T47D (cell line): ENCODE results near the gene ATXN1L.
"Not testable (repeated sequence)": the region's sequence is repeated elsewhere in the genome, so short reads cannot be mapped to it uniquely, and the experiment has no call there.

Experiments
- DNase-seq, 2 experiments: peaks; one replicate each; pipeline versions ENCODE4 v3.0.0 to v3.0.0-alpha.2; 2011 to 2012; ENCODE audit warnings: low read depth in 1 of 2, low spot score in 1 of 2
- JUND ChIP-seq: IDR thresholded peaks from 2 replicates; pipeline ENCODE4 v1.6.1; 2012; ENCODE audit warnings: low read depth
- in situ Hi-C: cut with HindIII; loops from 2 replicates; pipeline ENCODE4 v1.10.0; 2016; ENCODE audit warnings: low sequenced_read_pairs, low pct_unique_long_range_greater_than_20kb

The ATXN1L gene

DNA sequence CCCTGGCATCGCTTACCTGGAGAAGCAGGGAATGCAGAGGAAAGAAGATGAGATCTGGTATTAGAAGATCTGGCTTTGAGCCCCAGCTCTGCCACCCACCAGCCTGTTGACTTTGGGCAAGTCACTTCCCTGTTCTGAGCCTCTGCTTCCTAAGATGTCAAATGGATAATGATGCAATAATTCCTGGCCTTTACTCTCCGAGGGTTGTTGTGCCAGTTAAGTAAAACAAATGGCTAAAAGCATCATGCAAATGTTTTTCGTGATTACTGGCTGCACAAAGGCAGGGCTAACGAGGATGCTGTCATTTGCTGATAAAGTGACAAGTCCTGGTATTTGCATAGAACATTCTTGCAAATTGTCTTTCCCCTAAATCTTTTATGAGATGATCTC, 39.5 kb downstream of the ATXN1L start:
- in situ Hi-C loops = no loop called here
- DNase-seq = peak in 1 of 2 experiments; percentile 38
- no peak for TF ChIP-seq JUND

DNA sequence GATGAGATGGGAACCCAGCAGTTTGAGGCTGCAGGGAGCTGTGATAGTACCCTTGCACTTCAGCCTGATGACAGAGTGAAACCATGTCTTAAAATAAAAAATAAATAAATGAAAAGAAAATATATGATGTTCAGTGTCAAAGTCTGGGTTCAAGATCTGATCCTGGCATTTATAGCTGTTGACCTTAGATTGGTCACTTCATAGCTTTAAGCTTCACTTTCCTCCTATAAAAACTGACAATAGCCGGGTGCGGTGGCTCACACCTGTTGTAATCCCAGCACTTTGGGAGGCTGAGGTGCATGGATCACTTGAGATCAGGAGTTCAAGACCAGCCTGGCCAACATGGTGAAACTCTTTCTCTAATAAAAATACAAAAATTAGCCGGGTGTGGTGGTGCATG, 43.4 kb downstream of the ATXN1L start:
- TF ChIP-seq JUND = no peak
- in situ Hi-C loops = no loop called here
- no peak for DNase-seq

DNA sequence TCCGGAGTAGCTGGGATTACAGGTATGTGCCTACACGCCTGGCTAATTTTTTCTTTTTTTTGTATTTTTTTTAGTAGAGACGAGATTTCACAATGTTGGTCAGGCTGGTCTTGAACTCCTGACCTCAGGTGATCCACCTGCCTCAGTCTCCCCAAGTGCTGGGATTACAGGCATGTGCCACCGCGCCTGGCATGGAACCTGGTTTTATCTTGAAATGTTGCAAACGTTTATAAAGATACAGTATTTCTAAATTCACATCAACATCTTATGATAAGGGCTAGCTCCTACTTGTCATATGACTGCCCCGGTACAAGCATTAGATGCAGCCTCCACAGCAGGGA, 48.1 kb downstream of the ATXN1L start:
- TF ChIP-seq JUND = no peak
- no peak for DNase-seq
- in situ Hi-C loops = no loop called here

- no peak for TF ChIP-seq JUND
- peak in 1 of 2 experiments; percentile 71 for DNase-seq
- in situ Hi-C loops = no loop called here
Observed at GRCh38 chr16:71894229-71894920, 48.6 kb downstream of the ATXN1L start.

DNA sequence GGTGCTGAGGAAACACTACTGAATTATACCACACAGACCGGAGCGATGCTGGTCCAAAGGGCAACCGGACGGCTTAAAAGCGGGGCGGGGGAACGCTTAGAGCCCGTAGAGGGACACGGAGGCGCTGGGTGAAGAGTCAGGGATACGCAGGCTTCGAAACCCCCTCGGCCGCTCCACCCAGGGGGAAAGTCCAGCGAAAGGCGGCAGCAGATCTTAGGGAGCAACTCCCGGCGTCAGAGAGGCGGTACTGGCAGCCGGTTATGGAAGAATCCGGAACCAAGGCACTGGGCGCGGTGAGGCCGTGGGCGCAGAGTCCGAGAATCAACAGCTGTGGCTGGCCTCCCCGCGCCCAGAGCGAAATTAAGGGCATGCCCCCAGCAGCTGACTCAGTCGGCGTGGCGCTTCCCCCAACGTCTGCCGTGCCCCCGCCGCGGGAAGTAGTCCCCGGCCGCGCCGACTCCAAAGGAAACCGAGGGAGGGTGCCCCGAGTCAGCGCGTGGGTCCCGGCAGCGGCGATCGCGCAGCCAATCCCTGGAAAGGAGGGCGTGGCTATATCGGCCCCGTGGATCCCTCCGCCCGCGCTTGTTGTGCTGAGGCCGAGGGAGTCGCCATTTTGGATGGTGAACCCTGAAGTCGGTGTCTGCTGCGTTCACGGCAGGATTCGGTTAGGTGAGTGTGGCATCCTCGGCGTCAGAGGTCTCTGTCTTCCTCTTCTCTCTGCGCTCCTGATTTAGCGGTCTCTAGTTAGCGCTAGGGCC, 49.3 kb downstream of the ATXN1L start, which contains the start of gene IST1:
TSS of gene IST1 (plus strand) at position 611 of the 758 bp plus-strand sequence. CDS start 20,110 bp downstream, outside the sequence.
- in situ Hi-C loops = no loop called here
- no peak for TF ChIP-seq JUND
- DNase-seq = peak; percentile 95 to 99

- in situ Hi-C loops = no loop called here
- DNase-seq = peak; percentile 33 to 50
- TF ChIP-seq JUND = no peak
Observed at GRCh38 chr16:71895679-71896365, 50.0 kb downstream of the ATXN1L start.

DNA sequence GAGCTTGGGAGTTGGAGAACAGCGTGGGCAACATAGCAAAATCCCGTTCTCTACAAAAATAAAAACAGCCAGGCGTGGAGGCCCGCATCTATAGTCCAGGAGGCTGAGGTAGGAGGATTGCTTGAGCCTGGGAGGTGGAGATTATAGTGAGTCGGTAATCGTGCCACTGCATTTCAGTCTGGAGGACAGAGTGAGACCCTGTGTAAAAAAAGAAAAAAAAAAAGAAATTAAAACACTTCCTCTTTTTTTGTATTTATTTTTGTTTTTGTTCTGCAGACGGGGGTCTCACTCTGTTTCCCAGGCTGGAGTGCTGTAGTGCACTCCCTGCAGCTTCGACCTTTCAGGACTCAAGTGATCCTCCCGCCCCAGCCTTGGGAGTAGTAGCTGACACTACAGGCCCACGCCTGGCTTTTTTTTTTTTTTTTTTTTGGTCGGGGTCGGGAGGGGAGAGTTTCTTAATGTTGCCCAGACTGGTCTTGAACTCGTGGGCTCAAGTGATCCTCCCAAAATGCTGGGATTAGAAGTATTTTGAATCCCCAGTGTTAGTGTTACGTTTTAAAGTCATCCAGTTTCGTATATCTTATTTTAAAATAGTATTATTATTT, 51.1 kb downstream of the ATXN1L start:
- no peak for TF ChIP-seq JUND
- in situ Hi-C loops = no loop called here
- no peak for DNase-seq

DNA sequence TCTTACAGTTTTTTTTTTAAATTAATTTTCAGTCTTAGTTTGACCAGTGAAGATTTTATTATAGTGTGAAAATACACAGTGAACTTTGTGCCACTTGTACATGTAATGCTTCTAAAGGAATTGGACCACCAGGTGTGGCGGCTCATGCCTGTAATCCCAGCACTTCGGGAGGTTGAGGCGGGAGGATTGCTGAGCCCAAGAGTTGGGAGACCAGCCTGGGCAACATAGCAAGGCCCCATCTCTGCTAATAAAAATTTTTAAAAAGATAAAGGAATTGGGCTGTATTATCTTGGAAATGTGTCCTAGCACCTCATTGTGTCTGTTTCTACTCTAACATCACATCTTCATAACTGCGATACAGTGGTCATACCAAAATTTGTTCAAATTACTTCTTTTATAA, 53.4 kb downstream of the ATXN1L start:
- TF ChIP-seq JUND = no peak
- in situ Hi-C loops = no loop called here
- DNase-seq = no peak

- TF ChIP-seq JUND = no peak
- no peak for DNase-seq
- in situ Hi-C loops = no loop called here
Observed at GRCh38 chr16:71902656-71903365, 57.0 kb downstream of the ATXN1L start.

DNA sequence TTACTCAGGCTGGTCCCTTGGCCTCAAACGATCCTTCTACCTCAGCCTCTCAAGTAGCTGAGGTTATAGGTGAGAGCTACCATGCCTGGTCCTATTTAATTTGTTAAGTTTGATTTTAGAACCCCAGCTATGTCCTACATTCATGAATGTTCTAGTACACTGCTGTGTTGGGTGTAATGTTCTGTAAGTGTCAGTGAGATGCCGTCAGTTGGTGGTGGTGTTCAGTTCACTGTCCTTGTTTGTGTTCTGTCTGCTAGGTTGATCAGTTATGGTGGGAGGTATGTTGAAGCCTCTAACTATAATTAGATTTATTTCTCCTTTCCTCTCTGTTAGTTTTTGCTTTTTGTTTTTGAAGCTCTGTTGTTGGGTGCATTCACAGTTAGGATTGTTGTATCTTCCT, 57.8 kb downstream of the ATXN1L start:
- no peak for TF ChIP-seq JUND
- no peak for DNase-seq
- in situ Hi-C loops = no loop called here

- DNase-seq = no peak
- no peak for TF ChIP-seq JUND
- in situ Hi-C loops = no loop called here
Observed at GRCh38 chr16:71904239-71904638, 58.5 kb downstream of the ATXN1L start.

- DNase-seq, in situ Hi-C loops: not testable (repeated sequence)
Observed at GRCh38 chr16:71905765-71906164, 60.0 kb downstream of the ATXN1L start.
